HG03439 (cell line): ENCODE measurements around the gene SOX21.

Source experiments
- ATAC-seq: cut with Tn5 transposase; IDR thresholded peaks from one replicate; pipeline ENCODE4 v1.9.1; 2021; ENCODE audit warnings: mild to moderate bottlenecking, moderate library complexity; ENCODE audit not compliant: unreplicated experiment

Gene SOX21

GRCh38 chr13:94679614-94680013, 32.7 kb downstream of the SOX21 start:
- no peak for ATAC-seq

GRCh38 chr13:94678845-94679244, 33.5 kb downstream of the SOX21 start:
- ATAC-seq = no peak

GRCh38 chr13:94677799-94678198, 34.5 kb downstream of the SOX21 start:
- no peak for ATAC-seq

- no peak for ATAC-seq
Measured at GRCh38 chr13:94674609-94675348, 37.6 kb downstream of the SOX21 start.

GRCh38 chr13:94673851-94674250, 38.5 kb downstream of the SOX21 start:
- ATAC-seq = no peak

GRCh38 chr13:94672400-94672799, 39.9 kb downstream of the SOX21 start:
- no peak for ATAC-seq

GRCh38 chr13:94667190-94667589, 45.2 kb downstream of the SOX21 start:
- no peak for ATAC-seq

GRCh38 chr13:94666065-94666464, 46.3 kb downstream of the SOX21 start:
- ATAC-seq = no peak

GRCh38 chr13:94664889-94665288, 47.5 kb downstream of the SOX21 start:
- ATAC-seq = no peak

- no peak for ATAC-seq
Measured at GRCh38 chr13:94662274-94662945, 49.9 kb downstream of the SOX21 start.

- no peak for ATAC-seq
Measured at GRCh38 chr13:94661406-94661805, 50.9 kb downstream of the SOX21 start.

- ATAC-seq = no peak
Measured at GRCh38 chr13:94660695-94661326, 51.5 kb downstream of the SOX21 start.
